AG04450 (cell line): ENCODE data around the gene MLXIPL. TPM values are rescaled to one million over a fixed set of nuclear protein-coding genes. Genes with fewer than 3 reads are reported as not detected.
A peak's percentile ranks its signal among the peaks of the same experiment; 100 is the strongest.
"Not testable (repeated sequence)": the region's sequence is repeated elsewhere in the genome, so short reads cannot be mapped to it uniquely, and the experiment has no call there.

Experiments
- CTCF ChIA-PET: fragments of 300-600, 350-600 bp; formaldehyde crosslinking; extraction: SDS; loops from one replicate; lab custom pipeline; 2022; ENCODE audit warnings: antibody characterized with exemption, inconsistent platforms; lab: Charles Lee
- POLR2A ChIA-PET: fragments of 350-600 bp; formaldehyde crosslinking; extraction: SDS; loops from one replicate; lab custom pipeline; 2021; ENCODE audit warnings: antibody characterized with exemption, inconsistent platforms; lab: Yijun Ruan, JAX
- DNase-seq: peaks from one replicate; pipeline ENCODE4 v3.0.0-alpha.2; 2011; ENCODE audit warnings: low read depth, low spot score
- H3K27ac ChIP-seq: one replicate; pipeline ENCODE4 v1.5.1; 2012; ENCODE audit warnings: low read depth, low read length, control low read depth
- H3K27me3 ChIP-seq: one replicate; pipeline ENCODE4 v1.6.0; 2012; ENCODE audit warnings: low read length; ENCODE audit not compliant: control insufficient read depth, insufficient read depth
- H3K4me3 ChIP-seq: 2 replicates; pipeline ENCODE4 v1.5.1; 2011; ENCODE audit warnings: mild to moderate bottlenecking, low read depth, low read length, control low read depth
- H3K9me3 ChIP-seq: 2 replicates; pipeline ENCODE4 v1.5.1; 2012; ENCODE audit warnings: low read length; ENCODE audit not compliant: control insufficient read depth, insufficient read depth
- CTCF ChIP-seq: IDR thresholded peaks from 2 replicates; pipeline ENCODE4 v1.5.1; 2011; ENCODE audit warnings: low read depth, low read length, control low read depth, inconsistent platforms
- polyA plus RNA-seq: library from polyadenylated mRNA; depleted of rRNA; stranded (reverse); fragments of >200 nt; gene quantifications from 2 replicates; pipeline ENCODE4 v1.2.3, GENCODE V29; 2011

Gene MLXIPL
- polyA plus RNA-seq, 1 experiment, result not detected

- no peak for TF ChIP-seq CTCF
- POLR2A ChIA-PET, result interaction anchor here (0.7 kb wide), 1 partner anchor 15 kb away, joined by 3 read pairs; no protein-coding TSS in a partner anchor
- DNase-seq, result no peak
- H3K9me3 ChIP-seq, result no peaks in the 10 kb centered on the region
- CTCF ChIA-PET, result interaction anchor here (0.6 to 1.9 kb wide), 5 partner anchors 33 to 121 kb away, joined by 3 to 10 read pairs (median 4); no protein-coding TSS in a partner anchor
- H3K27me3 ChIP-seq, result peaks cover 11% of the 10 kb centered on the region
- no peak overlapping the region for H3K4me3 ChIP-seq
- no peak overlapping the region for H3K27ac ChIP-seq
These were observed 10.2 kb downstream of the MLXIPL start for GRCh38 chr7:73613954-73614735.

- Histone ChIP-seq H3K9me3 (no peaks in the 10 kb centered on the region), H3K27me3 (peaks cover 9% of the 10 kb centered on the region), H3K27ac (no peak overlapping the region), H3K4me3 (no peak overlapping the region)
- ChIA-PET POLR2A (interaction anchor here (0.6 kb wide), 1 partner anchor 92 kb away, joined by 18 read pairs; no protein-coding TSS in a partner anchor), CTCF (interaction anchor here (0.5 to 2.2 kb wide), 6 partner anchors 17 to 122 kb away, joined by 4 to 10 read pairs (median 6); partner anchors contain the start of gene TBL2)
- TF ChIP-seq CTCF, result peak; percentile 28
- no peak for DNase-seq
These were observed 11.6 kb downstream of the MLXIPL start for GRCh38 chr7:73612598-73613269.

GRCh38 chr7:73611017-73611555 is 13.2 kb downstream of the MLXIPL start:
- DNase-seq, result no peak
- H3K27me3 ChIP-seq, result peaks cover 7% of the 10 kb centered on the region
- H3K4me3 ChIP-seq, result no peak overlapping the region
- TF ChIP-seq CTCF, result no peak
- H3K27ac ChIP-seq, result no peak overlapping the region
- ChIA-PET CTCF (interaction anchor here (2.2 kb wide), 1 partner anchor 114 kb away, joined by 5 read pairs; no protein-coding TSS in a partner anchor), POLR2A (no interaction called here)
- no peaks in the 10 kb centered on the region for H3K9me3 ChIP-seq

- no peak overlapping the region for H3K27ac ChIP-seq
- TF ChIP-seq CTCF, result no peak
- H3K9me3 ChIP-seq, result no peaks in the 10 kb centered on the region; the same call in 1 of the 2 replicates
- POLR2A ChIA-PET, result no interaction called here
- no peak overlapping the region for H3K4me3 ChIP-seq
- no peak for DNase-seq
- peaks cover 12% of the 10 kb centered on the region for H3K27me3 ChIP-seq
- CTCF ChIA-PET, result interaction anchor here (2.2 kb wide), 1 partner anchor 115 kb away, joined by 5 read pairs; no protein-coding TSS in a partner anchor
These were observed 14.2 kb downstream of the MLXIPL start for GRCh38 chr7:73610105-73610504.

- CTCF ChIA-PET, result interaction anchor here (0.6 to 6.2 kb wide), 32 partner anchors 9 to 419 kb away, joined by 3 to 93 read pairs (median 6); partner anchors contain the start of genes ABHD11, STX1A and VPS37D
- not testable (repeated sequence) for H3K27ac ChIP-seq, H3K4me3 ChIP-seq, H3K27me3 ChIP-seq, DNase-seq, H3K9me3 ChIP-seq
- POLR2A ChIA-PET, result interaction anchor here (1.0 kb wide), 1 partner anchor 60 kb away, joined by 4 read pairs; the partner anchor contains the start of gene VPS37D
These were observed 16.7 kb downstream of the MLXIPL start for GRCh38 chr7:73607692-73607983.
